ENCODE data around the gene SLC7A9.

DNA sequence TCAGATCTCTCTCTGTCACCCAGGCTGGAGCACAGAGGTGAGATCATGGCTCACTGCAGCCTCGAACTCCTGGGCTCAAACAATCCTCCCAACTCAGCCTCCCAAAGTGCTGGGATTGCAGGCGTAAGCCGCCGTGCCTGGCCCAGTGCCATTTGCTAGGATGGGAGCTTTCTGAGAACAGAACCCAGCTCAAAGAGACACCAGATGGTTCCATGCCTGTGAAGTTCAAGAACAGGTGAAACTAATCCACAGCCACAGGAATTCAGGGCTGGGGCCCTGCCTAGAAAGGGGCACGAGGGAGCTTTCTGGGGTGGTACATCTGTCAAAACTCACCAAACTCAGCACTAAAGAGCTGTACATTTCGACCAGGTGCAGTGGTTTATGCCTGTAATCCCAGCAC, 4.2 kb downstream of the SLC7A9 start:
- TF ChIP-seq, protein P1, sequence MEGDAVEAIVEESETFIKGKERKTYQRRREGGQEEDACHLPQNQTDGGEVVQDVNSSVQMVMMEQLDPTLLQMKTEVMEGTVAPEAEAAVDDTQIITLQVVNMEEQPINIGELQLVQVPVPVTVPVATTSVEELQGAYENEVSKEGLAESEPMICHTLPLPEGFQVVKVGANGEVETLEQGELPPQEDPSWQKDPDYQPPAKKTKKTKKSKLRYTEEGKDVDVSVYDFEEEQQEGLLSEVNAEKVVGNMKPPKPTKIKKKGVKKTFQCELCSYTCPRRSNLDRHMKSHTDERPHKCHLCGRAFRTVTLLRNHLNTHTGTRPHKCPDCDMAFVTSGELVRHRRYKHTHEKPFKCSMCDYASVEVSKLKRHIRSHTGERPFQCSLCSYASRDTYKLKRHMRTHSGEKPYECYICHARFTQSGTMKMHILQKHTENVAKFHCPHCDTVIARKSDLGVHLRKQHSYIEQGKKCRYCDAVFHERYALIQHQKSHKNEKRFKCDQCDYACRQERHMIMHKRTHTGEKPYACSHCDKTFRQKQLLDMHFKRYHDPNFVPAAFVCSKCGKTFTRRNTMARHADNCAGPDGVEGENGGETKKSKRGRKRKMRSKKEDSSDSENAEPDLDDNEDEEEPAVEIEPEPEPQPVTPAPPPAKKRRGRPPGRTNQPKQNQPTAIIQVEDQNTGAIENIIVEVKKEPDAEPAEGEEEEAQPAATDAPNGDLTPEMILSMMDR (IDR thresholded peaks at IDR 0.05; ENCODE audit: extremely low read depth in 1 of 2, insufficient read depth in 1 of 2, low read depth in 1 of 2, low read length in 2 of 2): no peak
- TF ChIP-seq POLR2AphosphoS5 (IDR thresholded peaks at IDR 0.05; ENCODE audit: insufficient read depth, low read depth, low read length) (no peak), POLR2A (IDR thresholded peaks at IDR 0.05; ENCODE audit: low read depth, low read length) (no peak), EZH2 (IDR thresholded peaks at IDR 0.05; ENCODE audit: borderline replicate concordance, low read depth, low read length, severe bottlenecking) (no peak), FOS (IDR thresholded peaks at IDR 0.05; ENCODE audit: borderline replicate concordance, insufficient read depth, low read length) (no peak), MYC (IDR thresholded peaks at IDR 0.05; ENCODE audit: low read depth, low read length) (no peak), JUN (IDR thresholded peaks at IDR 0.05; ENCODE audit: borderline replicate concordance, insufficient read depth, insufficient read length, low read depth) (no peak), GATA2 (IDR thresholded peaks at IDR 0.05; ENCODE audit: insufficient read depth, insufficient read length, low read depth, low read length) (no peak)
- TF ChIP-seq, protein P2, sequence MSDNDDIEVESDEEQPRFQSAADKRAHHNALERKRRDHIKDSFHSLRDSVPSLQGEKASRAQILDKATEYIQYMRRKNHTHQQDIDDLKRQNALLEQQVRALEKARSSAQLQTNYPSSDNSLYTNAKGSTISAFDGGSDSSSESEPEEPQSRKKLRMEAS (IDR thresholded peaks at IDR 0.05; ENCODE audit: insufficient read depth, insufficient read length): no peak
